IMR-90 (cell line): Measurements from ENCODE around the gene PIP5K1A. TPM values are rescaled to one million over a fixed set of nuclear protein-coding genes. Genes with fewer than 3 reads are reported as not detected.
A peak's percentile ranks its signal among the peaks of the same experiment; 100 is the strongest.

Experiments used
- ATAC-seq: fragments of 200-7000 bp; cut with Tn5 transposase; 2 replicates; pipeline ENCODE4 v1.9.1; 2020; ENCODE audit warnings: low read depth, mild to moderate bottlenecking, moderate library complexity
- BruUV-seq: library from RNA; stranded (reverse); fragments of 400-500 nt; replicated peaks from 2 replicates; lab custom pipeline; 2021; lab: Mats Ljungman, UMichigan
- CTCF ChIA-PET: fragments of 300-600 bp; formaldehyde crosslinking; extraction: SDS; loops from one replicate; lab custom pipeline; 2021; ENCODE audit warnings: antibody characterized with exemption; lab: Yijun Ruan, JAX
- POLR2A ChIA-PET: fragments of 300-600 bp; sonication (Branson Sonifier 250); formaldehyde crosslinking; loops from one replicate; lab custom pipeline; 2022; ENCODE audit warnings: antibody characterized with exemption; ENCODE audit not compliant: unreplicated experiment; lab: Charles Lee
- DNase-seq: peaks from one replicate; pipeline ENCODE4 v3.0.0; 2013
- H2AFZ ChIP-seq: replicated peaks from 2 replicates; pipeline ENCODE3; 2013; ENCODE audit warnings: low read length, mild to moderate bottlenecking; ENCODE audit not compliant: poor library complexity
- H2AK5ac ChIP-seq: 2 replicates; pipeline ENCODE4 v1.6.1; 2013; ENCODE audit warnings: low read depth, low read length, inconsistent platforms
- H2AK9ac ChIP-seq: replicated peaks from 2 replicates; pipeline ENCODE3; 2013; ENCODE audit warnings: mild to moderate bottlenecking, low read depth, low read length, moderate library complexity; ENCODE audit not compliant: poor library complexity
- H2BK120ac ChIP-seq: 2 replicates; pipeline ENCODE4 v1.6.1; 2013; ENCODE audit warnings: low read depth, low read length, inconsistent platforms
- H2BK15ac ChIP-seq: 3 replicates; pipeline ENCODE4 v1.6.1; 2013; ENCODE audit warnings: low read depth, low read length, inconsistent platforms
- H2BK20ac ChIP-seq: 2 replicates; pipeline ENCODE4 v1.6.1; 2013; ENCODE audit warnings: low read depth, mild to moderate bottlenecking, inconsistent platforms, low read length, moderate library complexity
- H2BK5ac ChIP-seq: 2 replicates; pipeline ENCODE4 v1.6.1; 2013; ENCODE audit warnings: mild to moderate bottlenecking, low read depth, low read length, inconsistent platforms; ENCODE audit not compliant: poor library complexity, severe bottlenecking
- H3K14ac ChIP-seq: replicated peaks from 2 replicates; pipeline ENCODE4 v1.6.1; 2013; ENCODE audit warnings: low read depth, low read length, inconsistent platforms
- H3K18ac ChIP-seq: 2 replicates; pipeline ENCODE4 v1.6.1; 2013; ENCODE audit warnings: low read depth, low read length, control low read depth
- H3K23ac ChIP-seq: 2 replicates; pipeline ENCODE4 v1.6.1; 2013; ENCODE audit warnings: low read depth, low read length, inconsistent platforms
- H3K27ac ChIP-seq: 2 replicates; pipeline ENCODE4 v1.5.1; 2013; ENCODE audit warnings: mild to moderate bottlenecking, control low read depth, low read length; ENCODE audit not compliant: insufficient read depth
- H3K27me3 ChIP-seq: 2 replicates; pipeline ENCODE4 v1.6.1; 2013; ENCODE audit warnings: low read length; ENCODE audit not compliant: control insufficient read depth, insufficient read depth
- H3K36me3 ChIP-seq: 2 replicates; pipeline ENCODE4 v1.6.1; 2013; ENCODE audit warnings: low read length, mixed read lengths; ENCODE audit not compliant: control insufficient read depth, insufficient read depth
- H3K4ac ChIP-seq: 2 replicates; pipeline ENCODE4 v1.6.1; 2013; ENCODE audit warnings: low read depth, low read length, inconsistent platforms
- H3K4me1 ChIP-seq: 2 replicates; pipeline ENCODE4 v1.6.1; 2013; ENCODE audit warnings: low read length, mixed read lengths; ENCODE audit not compliant: control insufficient read depth, insufficient read depth
- H3K4me2 ChIP-seq: 2 replicates; pipeline ENCODE4 v1.6.1; 2013; ENCODE audit warnings: low read depth, mild to moderate bottlenecking, control low read depth, low read length, moderate library complexity
- H3K4me3 ChIP-seq: 2 replicates; pipeline ENCODE4 v1.5.1; 2013; ENCODE audit warnings: low read depth, mild to moderate bottlenecking, control low read depth, low read length, moderate library complexity; ENCODE audit not compliant: insufficient read depth
- H3K56ac ChIP-seq: 2 replicates; pipeline ENCODE4 v1.6.1; 2013; ENCODE audit warnings: low read length, inconsistent platforms; ENCODE audit not compliant: insufficient read depth; ENCODE audit errors: extremely low read depth
- H3K79me1 ChIP-seq, 2 experiments: 2 replicates each; pipeline ENCODE4 v1.6.1; 2013; ENCODE audit warnings: low read length in 2 of 2, inconsistent platforms in 1 of 2, low read depth in 1 of 2
- H3K9ac ChIP-seq: 2 replicates; pipeline ENCODE4 v1.6.1; 2013; ENCODE audit warnings: low read depth, low read length, control low read depth
- H3K9me1 ChIP-seq: 2 replicates; pipeline ENCODE4 v1.6.1; 2013; ENCODE audit warnings: low read length, inconsistent platforms; ENCODE audit not compliant: insufficient read depth
- H3K9me3 ChIP-seq: 2 replicates; pipeline ENCODE4 v1.6.1; 2013; ENCODE audit warnings: low read length; ENCODE audit not compliant: control insufficient read depth, insufficient read depth
- H4K20me1 ChIP-seq: 2 replicates; pipeline ENCODE4 v1.6.1; 2013; ENCODE audit warnings: low read length, inconsistent platforms; ENCODE audit not compliant: insufficient read depth
- H4K5ac ChIP-seq: 2 replicates; pipeline ENCODE4 v1.6.1; 2013; ENCODE audit warnings: mild to moderate bottlenecking, low read depth, low read length, control low read depth
- H4K8ac ChIP-seq, 2 experiments: 2 replicates each; pipeline ENCODE4 v1.6.1; 2013; ENCODE audit warnings: low read depth in 2 of 2, low read length in 2 of 2, control low read depth in 1 of 2, inconsistent platforms in 1 of 2
- H4K91ac ChIP-seq: 2 replicates; pipeline ENCODE4 v1.6.1; 2013; ENCODE audit warnings: low read depth, low read length, inconsistent platforms; ENCODE audit not compliant: insufficient read depth
- ELK1 ChIP-seq: fragments of 150-350 bp; IDR thresholded peaks from 2 replicates; pipeline ENCODE4 v1.6.1; 2016; ENCODE audit warnings: low read depth, mild to moderate bottlenecking, low read length, moderate library complexity, borderline replicate concordance
- MAFK ChIP-seq: IDR thresholded peaks from 2 replicates; pipeline ENCODE4 v1.6.1; 2012; ENCODE audit warnings: low read depth, low read length, improper control_type of control experiment
- MXI1 ChIP-seq: IDR thresholded peaks from 2 replicates; pipeline ENCODE4 v1.6.1; 2012; ENCODE audit warnings: low read depth, mild to moderate bottlenecking, low read length, moderate library complexity, borderline replicate concordance
- POLR2A ChIP-seq: IDR thresholded peaks from 2 replicates; pipeline ENCODE4 v1.6.1; 2012; ENCODE audit warnings: mild to moderate bottlenecking, low read depth, low read length
- RAD21 ChIP-seq: IDR thresholded peaks from 2 replicates; pipeline ENCODE4 v1.6.1; 2012; ENCODE audit warnings: low read length, improper control_type of control experiment
- WGBS, 2 experiments: methylation state at CpG; one replicate each; pipeline versions ENCODE4 v1.1.5 to v1.1.7; 2013; ENCODE audit warnings: missing lambda C conversion rate in 2 of 2; ENCODE audit not compliant: insufficient read length in 1 of 2; ENCODE audit errors: extremely low coverage in 2 of 2; 5-methylcytosine and 5-hydroxymethylcytosine counted together
- dilution Hi-C: fragments of 300-500 bp; cut with HindIII; formaldehyde crosslinking; loops from one replicate; pipeline ENCODE4 v1.14.3; 2018; ENCODE audit warnings: low sequenced_read_pairs; ENCODE audit not compliant: unreplicated experiment
- in situ Hi-C: fragments of 300-500 bp; cut with MboI; formaldehyde crosslinking; loops from 3 replicates; pipeline ENCODE4 v1.14.3; 2019; ENCODE audit warnings: low sequenced_read_pairs, inconsistent platforms, mixed read lengths
- intact Hi-C: fragments of 100-400 bp; cut with micrococcal nuclease; formaldehyde crosslinking; loops from 2 replicates; pipeline ENCODE4 v1.10.0; 2022
- polyA plus RNA-seq, 3 experiments: library from polyadenylated mRNA; depleted of rRNA; stranded (reverse); fragments of >200 nt; gene quantifications; 2 replicates each; pipeline ENCODE4 v1.2.3, GENCODE V29; 2012; ENCODE audit warnings: low replicate concordance in 1 of 3
- total RNA-seq: library from RNA; depleted of rRNA; stranded (reverse); fragments of >200 nt; gene quantifications from 2 replicates; pipeline ENCODE4 v1.2.3, GENCODE V29; 2012
- TF ChIP-seq, protein P1 (sequence below): fragments of 150-350 bp; IDR thresholded peaks from 2 replicates; pipeline ENCODE4 v1.6.1; 2017; ENCODE audit warnings: mild to moderate bottlenecking, antibody characterized with exemption, low read length, low read depth

Gene PIP5K1A
- total and polyA plus RNA-seq, 2 of the 4 experiments (the other 2 are of a cell fraction): 59.1 to 105 TPM

DNA sequence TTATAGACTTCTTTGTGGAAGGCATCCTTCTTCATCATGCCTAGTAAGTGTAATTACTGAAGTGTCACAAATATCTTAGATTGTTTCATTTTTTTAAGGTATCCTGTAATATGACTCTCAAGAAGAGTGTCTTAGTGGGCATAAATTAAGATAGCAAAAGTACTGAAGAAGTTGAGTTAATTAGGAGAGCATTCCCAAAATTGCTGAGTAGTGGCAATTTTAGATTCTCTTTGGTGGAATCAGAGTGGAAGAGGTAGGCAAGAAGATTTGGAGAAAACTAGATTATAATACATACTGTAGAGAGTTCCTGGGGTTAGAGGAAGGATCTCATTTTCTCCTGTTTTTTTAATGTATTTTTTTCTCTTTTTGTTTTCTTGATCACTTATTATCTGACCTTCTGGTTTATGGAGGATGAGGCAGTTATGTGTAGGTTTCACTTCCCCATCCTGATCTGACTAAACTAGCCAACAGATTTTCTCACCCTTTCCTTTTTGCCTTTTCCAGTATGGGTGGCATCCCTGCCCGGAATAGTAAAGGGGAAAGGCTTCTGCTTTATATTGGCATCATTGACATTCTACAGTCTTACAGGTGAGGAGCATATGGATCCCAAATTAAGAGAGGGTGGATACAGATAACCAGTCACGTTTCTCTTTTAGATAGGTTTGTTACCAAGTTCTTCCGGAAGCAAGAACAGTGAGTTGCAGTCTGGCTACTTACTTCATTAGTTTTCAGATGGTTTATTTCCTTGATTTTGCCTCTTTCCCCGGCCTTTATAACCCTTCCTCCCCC lies 39.5 kb downstream of the PIP5K1A start:
- peak overlapping the region; percentile 49 for H2BK5ac ChIP-seq
- WGBS, 2 experiments: no CpG with 5 or more reads among the region's 4 CpGs
- H2BK20ac ChIP-seq: no peak overlapping the region; the same call in 1 of the 2 replicates

More for the DNA sequence above, 39.5 kb downstream of the PIP5K1A start:
- H3K14ac ChIP-seq: 0 out of 2 replicates have a peak overlapping the region, but pooled peaks have one; percentile 13
- H3K36me3 ChIP-seq: peaks cover 59% of the 10 kb centered on the region
- H3K9me3 ChIP-seq: no peaks in the 10 kb centered on the region
- H3K23ac ChIP-seq: no peak overlapping the region
- DNase-seq: no peak
- no peak overlapping the region for H4K5ac ChIP-seq
- dilution Hi-C loops (no loop called here), in situ Hi-C loops (no loop called here), intact Hi-C loops (no loop called here)
- no TSS peak for BruUV-seq
- no peaks in the 10 kb centered on the region for H3K27me3 ChIP-seq
- H4K8ac ChIP-seq: no peak overlapping the region
- H4K20me1 ChIP-seq: peaks cover 18% of the 10 kb centered on the region; the same call in 1 of the 2 replicates
- H3K9ac ChIP-seq: no peak overlapping the region
- ChIA-PET CTCF (interaction anchor here (2.0 kb wide), 1 partner anchor 14 kb away, joined by 6 read pairs; no protein-coding TSS in a partner anchor), POLR2A (no interaction called here)
- H2AK5ac ChIP-seq: no peak overlapping the region
- H2BK120ac ChIP-seq: no peak overlapping the region
- H4K91ac ChIP-seq: no peak overlapping the region
- H3K4me3 ChIP-seq: no peak overlapping the region
- no peak overlapping the region for H2AK9ac ChIP-seq
- peak overlapping the region; percentile 34 for H3K27ac ChIP-seq
- H3K4me2 ChIP-seq: peak overlapping the region; percentile 40; the same call in 1 of the 2 replicates
- no peak overlapping the region for H3K56ac ChIP-seq
- peaks cover 6% of the 10 kb centered on the region for H3K9me1 ChIP-seq
- H3K18ac ChIP-seq: peak overlapping the region; percentile 11; the same call in 1 of the 2 replicates
- 0 out of 2 replicates have a peak, but pooled peaks have one; percentile 5 for ATAC-seq
- H3K4me1 ChIP-seq: peaks cover 6% of the 10 kb centered on the region
- H2BK15ac ChIP-seq: no peak overlapping the region
- TF ChIP-seq ELK1 (no peak), MAFK (peak; percentile 84), POLR2A (no peak), MXI1 (no peak), RAD21 (no peak)
- TF ChIP-seq, protein P1, sequence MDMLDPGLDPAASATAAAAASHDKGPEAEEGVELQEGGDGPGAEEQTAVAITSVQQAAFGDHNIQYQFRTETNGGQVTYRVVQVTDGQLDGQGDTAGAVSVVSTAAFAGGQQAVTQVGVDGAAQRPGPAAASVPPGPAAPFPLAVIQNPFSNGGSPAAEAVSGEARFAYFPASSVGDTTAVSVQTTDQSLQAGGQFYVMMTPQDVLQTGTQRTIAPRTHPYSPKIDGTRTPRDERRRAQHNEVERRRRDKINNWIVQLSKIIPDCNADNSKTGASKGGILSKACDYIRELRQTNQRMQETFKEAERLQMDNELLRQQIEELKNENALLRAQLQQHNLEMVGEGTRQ: no peak
- H3K79me1 ChIP-seq: peaks cover 8 to 45% of the 10 kb centered on the region in 2 experiments; a peak in 3 of 4 replicates
- no peak overlapping the region for H2AFZ ChIP-seq
- H3K4ac ChIP-seq: peak overlapping the region; percentile 36
